GM19240 (cell line): ENCODE data around the gene TBC1D3H.
"Not testable (repeated sequence)": the region's sequence is repeated elsewhere in the genome, so short reads cannot be mapped to it uniquely, and the experiment has no call there.

Source experiments
- DNase-seq: peaks from one replicate; pipeline ENCODE4 v3.0.0; 2011; ENCODE audit warnings: low spot score; ENCODE audit not compliant: insufficient read length

Gene TBC1D3H

DNA sequence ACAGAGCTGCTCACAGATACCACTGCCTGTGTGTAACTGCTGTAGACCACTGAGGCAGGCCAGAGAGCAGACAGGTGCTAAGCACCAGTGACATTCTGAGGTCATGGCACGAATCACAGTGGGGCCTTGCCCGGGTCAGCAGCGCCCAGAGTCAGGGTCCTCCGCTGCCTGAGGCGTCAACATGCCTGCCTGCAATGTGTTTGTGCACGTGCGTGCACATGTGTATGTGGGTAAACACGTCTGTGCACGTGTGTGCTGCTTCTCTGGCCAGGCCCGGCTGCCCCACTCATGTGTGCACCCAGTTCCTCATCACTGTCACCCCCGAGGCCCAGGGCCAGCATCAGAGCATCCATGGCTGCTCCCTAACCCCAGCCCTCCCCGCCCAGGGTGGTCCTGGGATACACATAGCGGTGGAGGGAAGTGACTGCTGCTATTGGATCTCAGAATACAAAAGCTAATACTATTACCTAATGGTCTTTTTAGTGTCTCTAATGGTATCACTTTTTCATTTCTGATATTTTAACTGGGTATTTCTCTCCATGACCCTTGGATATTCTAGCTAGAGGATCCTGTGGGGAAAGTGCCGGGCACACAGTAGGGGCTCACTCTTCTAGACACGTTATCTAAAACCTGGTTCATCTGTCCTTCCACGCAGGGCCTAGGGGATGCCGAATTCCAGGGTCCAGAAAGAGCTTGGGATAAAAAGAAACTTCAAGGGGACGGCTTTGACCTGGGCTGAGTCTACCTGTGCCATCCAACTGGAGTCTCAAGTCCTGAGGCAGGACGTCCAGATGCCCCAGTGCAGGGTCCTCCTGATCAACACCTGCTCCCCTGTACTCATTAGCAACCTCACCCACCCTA lies at the start of gene TBC1D3H:
TSS of gene TBC1D3H (minus strand) at position 51 of the 861 bp plus-strand sequence. CDS start 1,540 bp downstream, outside the sequence.
- DNase-seq, result not testable (repeated sequence)

DNA sequence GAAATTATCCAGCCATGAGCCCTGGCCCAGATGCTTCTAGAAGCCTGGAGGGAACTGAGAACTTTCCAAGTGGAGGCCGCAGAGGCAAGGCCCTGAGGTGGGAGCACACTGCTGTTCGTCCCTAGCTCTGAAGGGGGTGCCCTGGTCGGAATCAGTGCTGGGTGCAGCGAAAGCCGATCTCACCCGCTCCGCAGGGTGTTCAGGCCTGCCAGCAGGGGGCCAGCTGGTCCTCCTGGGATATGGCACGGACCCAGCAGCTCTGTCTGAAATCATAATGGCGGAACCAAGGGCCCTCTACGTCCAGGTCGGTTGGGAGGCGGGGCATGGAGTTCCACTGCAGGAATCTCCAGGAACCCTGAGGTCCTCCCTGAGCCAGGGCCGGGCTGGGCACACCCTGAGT lies 40.7 kb upstream of the TBC1D3H start:
- DNase-seq, result not testable (repeated sequence)

DNA sequence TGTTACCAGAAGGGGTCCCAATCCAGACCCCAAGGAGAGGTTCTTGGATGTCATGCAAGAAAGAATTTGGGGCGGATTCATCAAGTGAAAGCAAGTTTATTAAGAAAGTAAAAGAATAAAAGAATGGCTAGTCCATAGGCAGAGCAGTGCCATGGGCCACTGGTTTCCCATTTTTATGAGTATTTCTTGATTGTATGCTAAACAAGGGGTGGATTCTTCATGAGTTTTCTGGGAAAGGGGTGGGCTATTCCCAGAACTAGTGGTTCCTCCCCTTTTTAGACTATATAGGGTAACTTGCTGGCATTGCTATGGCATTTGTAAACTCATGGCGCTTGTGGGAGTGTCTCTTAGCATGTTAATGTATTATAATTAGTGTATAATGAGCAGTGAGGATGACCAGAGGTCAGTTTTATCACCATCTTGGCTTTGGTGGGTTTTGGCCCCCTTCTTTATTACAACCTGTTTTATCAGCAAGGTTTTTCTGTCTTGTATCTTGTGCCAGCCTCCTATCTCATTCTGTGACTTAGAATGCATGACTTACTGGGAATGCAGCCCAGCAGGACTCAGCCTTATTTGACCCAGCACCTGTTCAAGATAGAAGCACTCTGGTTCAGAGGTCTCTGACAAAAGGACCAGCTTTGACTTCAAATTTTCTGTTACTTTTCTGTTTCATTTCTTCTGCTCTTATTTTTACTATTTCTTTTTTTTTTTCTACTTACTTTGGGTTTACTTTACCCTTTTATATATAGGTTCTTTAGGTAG lies 27.1 kb upstream of the TBC1D3H start:
- not testable (repeated sequence) for DNase-seq

DNA sequence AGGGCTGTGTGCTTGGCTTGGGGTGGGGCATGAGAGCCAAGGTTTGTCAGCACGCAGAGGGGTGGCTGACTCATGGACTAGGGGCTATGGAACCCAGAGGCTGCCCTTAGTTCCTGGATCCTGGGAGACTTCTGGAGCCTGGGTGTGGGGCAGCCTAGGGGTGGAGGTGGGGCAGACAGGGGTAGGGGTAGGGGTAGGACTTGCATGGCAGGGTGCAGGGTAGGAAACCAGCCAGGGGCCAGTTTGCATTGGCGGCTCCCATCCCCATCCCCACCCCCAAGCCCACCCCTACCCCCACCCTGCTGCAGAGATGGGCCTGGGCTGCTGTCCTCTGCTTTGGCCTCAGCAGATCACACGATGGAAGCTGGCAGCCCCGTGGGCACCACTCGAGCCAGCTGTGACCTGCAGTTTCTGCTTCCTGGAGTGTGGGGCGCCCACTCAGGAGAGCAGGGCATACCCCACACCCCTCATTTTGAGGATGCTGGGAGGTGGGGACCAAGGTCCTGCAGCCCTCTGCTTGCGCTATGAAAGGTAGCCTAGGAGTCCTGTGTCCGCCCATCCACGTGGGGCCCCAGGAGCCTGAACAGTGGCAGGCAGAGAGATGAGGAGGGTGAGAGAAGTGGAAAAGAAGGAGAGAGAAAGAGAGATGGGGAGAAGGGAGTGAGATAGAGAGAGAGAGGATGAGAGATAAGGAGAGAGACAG lies 2.9 kb upstream of the TBC1D3H start:
- not testable (repeated sequence) for DNase-seq

DNA sequence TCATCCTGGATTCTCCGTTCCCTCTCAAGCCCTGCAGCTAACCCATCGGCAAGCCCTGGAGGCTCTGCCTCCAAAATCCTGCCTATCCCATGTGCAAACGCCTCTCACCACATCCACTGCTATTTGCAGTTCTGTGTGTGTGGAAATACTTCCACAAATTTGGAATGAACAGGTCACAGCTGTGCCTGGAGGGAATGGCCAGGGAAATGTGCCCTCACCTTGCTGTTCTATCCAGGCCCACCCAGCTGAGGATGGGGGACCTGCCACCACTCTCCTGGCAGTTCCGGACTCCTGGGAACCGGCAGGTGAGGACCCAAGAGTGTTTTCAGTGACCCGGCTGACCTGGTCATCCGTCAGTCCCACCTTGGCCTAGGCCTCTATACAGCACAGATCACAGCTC lies 12.3 kb downstream of the TBC1D3H start:
- not testable (repeated sequence) for DNase-seq

DNA sequence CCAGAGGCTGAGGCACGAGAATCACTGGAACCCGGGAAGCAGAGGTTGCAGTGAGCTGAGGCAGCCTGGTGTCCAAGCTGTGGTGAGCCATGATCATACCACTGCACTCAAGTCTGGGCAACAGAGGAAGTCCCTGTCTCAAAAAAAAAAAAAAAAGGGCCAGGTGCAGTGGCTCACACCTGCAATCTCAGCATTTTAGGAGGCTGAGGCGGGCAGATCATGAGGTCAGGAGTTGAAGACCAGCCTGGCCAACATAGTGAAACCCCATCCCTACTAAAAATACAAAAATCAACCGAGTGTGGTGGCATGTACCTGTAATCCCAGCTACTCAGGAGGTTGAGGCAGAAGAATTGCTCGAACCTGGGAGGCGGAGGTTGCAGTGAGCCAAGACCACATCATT lies 25.7 kb downstream of the TBC1D3H start:
- DNase-seq, result not testable (repeated sequence)
